Esophagus muscularis mucosa (tissue), 3 donors: ENCODE results near the gene IQCH.

Experiments used
- CTCF ChIP-seq, 3 experiments: fragments of 200-600 bp in 2 of 3; fragments of 450-650 bp in 1 of 3; sonication (generic) in 2 of 3; IDR thresholded peaks; one replicate each; pipeline ENCODE4 v1.5.1; 2017 to 2019; ENCODE audit warnings: antibody characterized with exemption in 3 of 3, mild to moderate bottlenecking in 2 of 3, moderate library complexity in 1 of 3
- EP300 ChIP-seq: sonication (generic); formaldehyde crosslinking; IDR thresholded peaks from one replicate; pipeline ENCODE4 v1.6.1; 2017; ENCODE audit warnings: antibody characterized with exemption

DNA sequence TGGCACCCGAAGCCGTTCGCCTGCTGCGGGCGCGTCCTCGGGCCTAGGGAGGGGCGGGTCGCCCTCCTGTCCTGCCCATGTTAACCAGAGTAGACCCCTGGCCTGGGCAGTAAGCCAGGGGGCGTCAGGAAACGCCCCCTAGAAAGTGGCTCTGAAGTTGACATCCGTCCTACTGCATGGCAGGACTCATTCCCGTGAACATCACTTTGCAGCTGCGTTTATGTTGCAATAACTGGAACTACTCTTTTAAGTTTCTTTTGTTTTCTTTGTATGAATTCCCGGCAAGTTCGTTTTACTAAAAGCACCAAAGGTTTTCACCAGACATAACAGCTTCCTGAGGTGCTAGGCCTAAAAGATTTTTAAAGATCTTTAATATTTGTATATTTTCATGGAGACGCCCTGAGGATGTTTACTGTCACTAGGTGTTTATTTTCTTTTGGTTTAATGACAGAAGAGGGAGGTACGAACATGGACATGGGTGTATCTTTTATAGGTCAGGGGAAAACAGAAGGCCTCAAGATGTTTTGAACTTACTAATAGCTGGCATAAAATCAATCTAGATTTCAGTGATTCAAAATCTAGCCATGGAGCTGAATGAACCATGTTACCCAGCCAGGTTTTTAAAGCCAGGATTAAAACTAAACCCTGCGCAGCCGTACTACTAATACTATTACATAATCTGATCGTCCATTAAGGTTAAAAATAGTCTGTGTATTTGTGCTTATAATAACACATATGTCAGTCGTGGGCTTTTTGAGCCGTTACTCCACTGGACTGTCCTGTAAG is 267.4 kb downstream of the IQCH start:
- TF ChIP-seq EP300 (no peak), CTCF (IDR thresholded peaks at IDR 0.05) (no peak)
